COR-L47 (cell line): ENCODE results near the gene METTL16.
"Not testable (repeated sequence)": the region's sequence is repeated elsewhere in the genome, so short reads cannot be mapped to it uniquely, and the experiment has no call there.

Experiments
- DNase-seq: peaks from one replicate; lab custom pipeline; 2025; lab: John Stamatoyannopoulos, UW

The METTL16 gene

DNA sequence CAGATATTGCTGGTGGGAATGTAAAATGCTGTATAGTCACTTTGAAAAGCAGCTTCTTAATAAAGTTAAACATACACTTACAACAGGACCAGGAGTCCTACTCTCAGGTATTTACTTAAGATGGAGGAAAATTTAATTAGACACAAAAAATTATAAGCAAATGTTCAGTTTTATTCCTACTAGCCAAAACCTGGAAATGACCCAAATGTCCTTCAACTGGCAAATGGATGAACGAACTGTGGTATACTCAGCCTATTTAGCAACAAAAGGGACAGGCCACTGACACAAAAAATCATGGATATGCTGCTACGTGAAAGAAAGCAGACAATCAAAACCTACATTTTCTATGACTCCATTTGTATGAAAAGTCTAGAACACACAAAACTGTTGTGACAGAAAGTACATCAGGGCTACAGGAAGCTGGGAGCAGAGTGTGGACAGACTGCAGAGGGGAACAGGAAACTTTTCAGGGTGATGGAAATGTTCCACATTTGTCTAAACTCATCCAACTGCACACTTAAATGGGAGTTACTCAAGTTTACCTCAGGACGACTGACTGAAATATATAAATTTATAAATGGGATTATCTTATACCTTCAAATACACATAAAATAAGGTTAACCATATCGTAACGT lies 61.6 kb downstream of the METTL16 start:
- DNase-seq = no peak

DNA sequence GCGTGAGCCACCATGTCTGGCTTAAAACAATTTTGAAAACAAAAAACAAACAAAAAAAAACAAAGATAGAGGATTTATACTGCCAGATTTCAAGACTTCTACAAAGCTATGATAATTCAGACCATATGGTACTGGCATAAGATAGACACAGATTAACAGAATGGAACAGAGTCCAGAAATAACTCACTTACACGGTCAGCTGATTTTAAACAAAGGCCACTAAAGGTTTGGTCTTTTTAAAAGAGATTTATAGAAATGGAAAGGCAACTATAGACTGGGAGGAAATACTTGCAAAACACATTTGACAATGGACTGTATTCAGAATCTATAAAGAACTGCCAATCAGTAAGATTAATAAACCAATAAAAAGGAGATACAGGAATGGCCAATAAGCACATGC lies 62.2 kb downstream of the METTL16 start:
- DNase-seq = no peak

DNA sequence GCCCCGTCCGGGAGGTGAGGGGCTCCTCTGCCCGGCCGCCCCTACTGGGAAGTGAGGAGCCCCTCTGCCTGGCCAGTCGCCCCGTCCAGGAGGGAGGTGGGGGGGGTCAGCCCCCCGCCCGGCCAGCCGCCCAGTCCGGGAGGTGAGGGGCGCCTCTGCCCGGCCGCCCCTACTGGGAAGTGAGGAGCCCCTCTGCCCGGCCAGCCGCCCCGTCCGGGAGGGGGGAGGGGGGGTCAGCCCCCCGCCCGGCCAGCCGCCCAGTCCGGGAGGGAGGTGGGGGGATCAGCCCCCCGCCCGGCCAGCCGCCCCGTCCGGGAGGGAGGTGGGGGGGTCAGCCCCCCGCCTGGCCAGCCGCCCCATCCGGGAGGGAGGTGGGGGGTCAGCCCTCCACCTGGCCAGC lies 64.2 kb downstream of the METTL16 start:
- DNase-seq = not testable (repeated sequence)

DNA sequence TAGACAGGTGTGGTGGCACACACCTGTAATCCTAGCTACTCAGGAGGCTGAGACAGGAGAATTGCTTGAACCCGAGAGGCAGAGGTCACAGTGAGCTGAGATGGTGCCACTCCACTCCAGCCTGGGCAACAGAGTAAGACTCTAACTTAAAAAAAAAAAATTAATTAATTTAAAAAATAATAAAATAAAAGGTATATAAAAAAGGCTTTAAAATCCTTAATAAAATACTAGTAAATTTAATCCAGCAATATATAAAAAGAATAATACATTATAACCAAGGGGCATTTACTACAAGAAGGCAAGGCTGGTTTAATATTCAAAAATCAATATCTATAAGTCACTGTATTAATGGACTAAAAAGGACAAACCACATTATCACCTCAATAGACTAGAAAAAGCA lies 66.0 kb downstream of the METTL16 start:
- DNase-seq = no peak

DNA sequence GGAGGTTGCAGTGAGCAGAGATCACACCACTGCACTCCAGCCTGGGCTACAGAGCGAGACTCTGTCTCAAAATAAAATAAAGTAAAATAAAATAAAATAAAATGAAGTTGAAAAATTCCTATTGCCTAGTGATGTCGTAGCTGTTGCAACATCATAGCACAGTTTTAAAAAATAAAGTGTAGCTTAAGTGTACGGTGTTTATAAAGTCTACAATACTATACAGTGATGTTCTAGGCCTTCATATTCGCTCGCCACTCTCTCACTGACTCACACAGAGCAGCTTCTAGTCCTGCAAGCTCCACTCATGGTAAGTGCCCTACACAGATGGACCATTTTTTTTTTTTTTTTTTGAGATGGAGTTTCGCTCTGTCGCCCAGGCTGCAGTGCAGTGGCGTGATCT lies 67.3 kb downstream of the METTL16 start:
- DNase-seq = no peak

DNA sequence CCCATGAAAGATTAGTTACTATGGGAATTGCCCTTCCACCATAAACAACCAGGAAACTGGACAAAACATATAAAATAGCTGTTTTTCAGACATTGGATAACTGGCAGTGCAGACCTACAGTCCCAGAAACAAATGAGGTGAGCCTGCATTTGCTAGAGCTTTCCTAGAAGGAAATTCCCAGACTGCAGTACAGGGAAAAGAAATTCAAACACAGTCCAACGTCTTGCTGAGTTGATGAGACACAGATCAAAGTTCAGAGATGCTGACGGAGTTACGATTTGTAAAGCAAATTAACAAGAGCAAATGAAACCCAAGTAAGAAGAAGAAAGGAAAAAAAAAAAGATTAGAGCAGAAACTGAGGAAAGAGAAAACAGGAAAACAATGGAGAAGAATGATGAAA lies 69.5 kb downstream of the METTL16 start:
- no peak for DNase-seq

DNA sequence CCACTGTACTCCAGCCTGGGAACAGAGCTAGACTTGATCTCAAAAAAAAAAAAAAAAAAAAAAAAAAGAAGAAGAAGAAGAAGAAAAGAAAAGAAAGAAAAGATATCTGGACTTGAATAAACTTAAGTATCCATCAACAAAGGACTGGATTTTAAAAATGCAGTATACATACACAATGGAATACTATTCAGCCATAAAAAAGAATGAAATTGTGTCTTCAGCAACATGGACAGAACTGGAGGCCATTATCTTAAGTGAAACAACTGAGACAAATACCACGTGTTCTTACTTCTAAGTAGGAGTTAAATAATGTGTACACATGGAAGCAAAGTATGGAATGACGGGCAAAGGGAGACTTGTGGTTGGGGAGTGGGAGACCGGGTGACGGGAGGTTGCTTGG lies 70.8 kb downstream of the METTL16 start:
- DNase-seq = no peak

DNA sequence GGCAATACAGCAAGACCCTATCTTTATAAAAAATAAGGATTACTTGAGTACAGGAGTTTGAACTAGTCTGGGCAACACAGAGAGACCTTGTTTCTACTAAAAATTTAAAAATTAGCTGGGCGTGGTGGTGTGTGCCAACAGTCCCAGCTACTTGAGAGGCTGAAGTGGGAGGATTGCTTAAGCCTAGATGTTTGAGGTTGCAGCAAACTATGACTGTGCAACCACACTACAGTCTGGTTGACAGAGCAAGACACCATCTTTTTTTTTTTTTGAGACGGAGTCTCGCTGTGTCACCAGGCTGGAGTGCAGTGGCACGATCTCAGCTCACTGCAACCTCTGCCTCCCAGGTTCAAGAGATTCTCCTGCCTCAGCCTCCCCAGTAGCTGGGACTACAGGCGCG lies 71.7 kb downstream of the METTL16 start:
- DNase-seq = not testable (repeated sequence)

DNA sequence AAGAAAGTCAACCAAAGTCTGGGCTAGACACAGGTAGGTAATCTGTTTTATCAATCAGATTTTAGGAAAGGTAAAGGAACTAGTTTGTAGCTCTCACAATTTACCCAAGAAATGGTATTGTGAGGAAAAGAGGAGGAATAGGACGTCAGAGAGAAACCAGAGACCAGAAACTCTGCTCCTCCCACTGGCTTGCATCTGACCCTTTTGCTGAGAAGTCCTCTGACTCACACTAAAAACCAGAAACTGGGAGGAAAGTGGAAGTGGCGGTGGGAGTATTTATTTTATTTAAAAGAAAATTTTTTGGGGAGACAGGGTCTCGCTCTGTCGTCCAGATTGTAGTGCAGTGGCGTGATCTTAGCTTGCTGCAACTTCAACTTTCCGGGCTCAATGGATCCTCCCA lies 72.9 kb downstream of the METTL16 start:
- DNase-seq = no peak

DNA sequence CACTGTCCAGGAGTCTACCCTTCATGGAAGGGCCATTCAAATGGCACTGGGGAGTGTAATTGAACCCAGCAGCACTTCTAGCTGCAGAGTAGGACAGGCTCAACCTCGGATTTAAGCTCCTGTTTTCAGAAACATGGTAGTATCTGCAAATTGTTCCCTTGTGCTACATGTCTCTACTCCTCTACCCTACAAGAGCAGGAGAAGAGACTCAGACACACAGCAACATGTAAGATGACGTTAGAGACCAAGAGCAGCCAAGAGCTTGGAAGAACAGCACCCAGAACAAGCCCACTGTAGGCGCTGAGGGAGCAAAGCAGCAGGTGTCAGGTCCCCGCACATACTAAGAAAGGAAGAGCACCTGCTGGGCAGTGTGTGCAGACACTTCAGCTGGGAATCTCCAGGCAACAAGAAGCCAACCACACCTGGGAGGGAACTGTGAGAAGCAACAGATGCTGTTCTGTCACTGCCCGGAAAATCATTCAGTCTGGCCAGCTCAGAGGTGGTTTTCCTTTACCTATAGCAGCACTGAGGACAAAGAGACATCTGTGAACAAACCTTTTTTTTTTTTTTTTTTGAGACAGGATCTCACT lies 75.3 kb downstream of the METTL16 start:
- DNase-seq = peak; percentile 22

DNA sequence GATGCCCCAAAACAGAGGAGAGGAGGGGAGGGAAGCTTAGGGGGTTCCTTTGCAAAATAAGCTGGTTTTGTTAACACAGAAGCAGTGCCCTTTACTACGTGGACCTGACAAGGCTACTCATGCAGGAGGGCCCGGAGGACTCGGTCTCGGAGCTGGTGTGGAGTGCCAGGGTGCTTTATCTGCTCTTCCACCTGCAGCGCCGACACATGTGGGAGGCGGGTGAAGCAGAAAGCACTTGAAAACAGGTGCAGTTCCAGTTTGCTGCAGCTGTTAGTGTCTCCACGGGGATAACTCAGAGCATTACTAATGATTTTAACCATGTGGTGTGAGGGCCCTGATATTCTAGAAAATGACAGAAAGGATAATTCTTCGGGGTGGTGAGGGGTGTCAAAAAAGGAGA lies 75.8 kb downstream of the METTL16 start:
- no peak for DNase-seq

DNA sequence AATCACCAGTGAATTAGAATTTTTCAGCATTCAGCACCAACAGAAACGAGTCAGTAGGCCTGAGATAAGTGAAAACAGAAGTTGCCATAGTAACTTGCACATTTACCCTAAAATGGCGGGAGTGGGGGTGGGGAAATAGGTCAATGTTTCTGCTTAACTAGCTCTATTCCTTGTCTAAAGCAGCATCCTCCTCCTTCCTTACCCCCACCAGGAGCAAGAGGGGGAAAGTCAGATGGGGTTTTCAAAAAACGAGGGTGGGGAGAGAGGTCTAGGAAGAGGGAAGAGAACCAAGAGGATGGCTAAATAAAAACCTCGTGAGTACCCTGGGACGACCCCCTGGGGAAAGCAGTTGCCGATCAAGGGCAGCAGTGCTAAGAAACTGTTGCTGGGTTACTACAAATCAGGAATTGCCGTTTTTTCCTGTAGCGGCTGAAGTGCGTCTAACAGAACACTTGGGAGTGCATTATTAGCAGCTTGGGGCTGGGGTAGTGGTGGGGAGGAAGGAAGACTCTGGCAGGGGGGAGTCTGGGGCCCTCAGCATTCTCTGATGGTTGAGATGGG lies 76.4 kb downstream of the METTL16 start:
- no peak for DNase-seq

DNA sequence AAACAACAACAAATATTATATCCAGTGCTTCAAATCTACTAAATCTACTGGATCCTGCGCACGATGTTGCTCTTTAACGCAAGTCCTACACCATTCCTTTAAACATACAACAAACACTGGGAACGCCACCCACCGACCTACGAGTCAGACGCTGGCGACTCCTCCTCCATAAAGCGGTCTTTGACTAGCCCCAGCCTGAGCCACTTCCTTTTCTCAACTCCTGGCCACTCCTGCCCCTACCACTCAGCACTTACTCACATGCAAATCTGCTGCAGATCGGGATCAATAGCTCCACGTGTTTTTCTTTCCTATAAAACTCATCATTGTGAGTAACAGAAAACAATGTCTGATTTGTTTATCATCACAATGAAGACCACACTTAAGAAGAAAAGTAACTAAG lies 78.0 kb downstream of the METTL16 start:
- DNase-seq = no peak

DNA sequence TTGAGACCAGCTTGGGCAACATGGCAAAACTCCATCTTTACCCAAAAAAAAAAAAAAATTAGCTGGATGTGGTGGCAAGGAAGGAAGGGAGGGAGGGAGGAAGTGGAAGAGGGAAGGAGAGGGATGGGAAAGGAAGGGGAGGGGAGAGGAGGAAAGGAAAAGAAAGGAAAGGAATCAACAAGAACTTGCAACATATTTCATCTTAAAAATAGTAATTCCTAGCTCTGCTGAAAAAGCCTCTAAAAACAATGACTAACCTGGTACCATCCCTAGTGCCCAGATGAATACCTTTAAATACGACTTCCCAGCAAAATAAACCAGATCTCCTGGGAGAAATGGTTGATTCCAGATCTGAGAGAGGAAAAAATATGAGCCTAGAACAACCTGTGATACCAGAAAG lies 83.8 kb downstream of the METTL16 start:
- DNase-seq = no peak

DNA sequence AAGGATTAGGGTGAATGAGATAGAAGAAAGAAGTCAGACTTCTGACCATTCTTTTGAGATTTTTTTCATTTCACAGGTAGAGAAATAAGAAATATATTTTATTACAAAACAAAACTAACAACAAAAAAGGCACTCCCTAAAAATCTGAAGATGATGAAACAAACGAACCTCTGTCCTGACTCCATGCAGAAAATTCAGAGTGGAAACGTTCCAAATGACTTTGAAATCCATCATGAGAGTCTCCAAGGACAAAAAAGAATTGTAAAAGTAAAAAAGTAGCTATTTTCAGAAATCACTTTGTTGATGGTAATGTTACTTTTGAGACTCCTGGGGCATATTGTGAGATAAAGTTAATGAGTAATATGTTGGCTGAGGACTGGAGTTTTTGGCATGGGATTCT lies 84.5 kb downstream of the METTL16 start:
- no peak for DNase-seq

DNA sequence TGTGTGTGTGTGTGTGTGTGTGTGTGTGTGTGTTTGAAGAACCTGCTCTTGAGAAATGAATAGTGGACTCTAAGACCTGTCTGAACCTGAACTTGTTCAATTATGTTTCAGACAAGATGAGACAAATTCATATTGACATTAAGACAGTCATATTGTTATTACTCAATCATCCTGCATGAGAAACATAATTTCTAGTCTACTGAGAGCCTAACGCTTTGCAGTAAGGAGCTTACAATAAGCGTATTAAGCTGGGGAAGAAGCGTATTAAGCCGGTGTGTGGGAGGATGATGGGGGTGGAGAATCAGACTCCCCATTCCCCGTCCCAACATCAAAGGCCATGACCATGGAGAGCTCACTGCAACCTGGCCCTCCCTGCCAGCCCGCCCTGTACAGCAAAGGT lies 88.4 kb downstream of the METTL16 start:
- DNase-seq = no peak

DNA sequence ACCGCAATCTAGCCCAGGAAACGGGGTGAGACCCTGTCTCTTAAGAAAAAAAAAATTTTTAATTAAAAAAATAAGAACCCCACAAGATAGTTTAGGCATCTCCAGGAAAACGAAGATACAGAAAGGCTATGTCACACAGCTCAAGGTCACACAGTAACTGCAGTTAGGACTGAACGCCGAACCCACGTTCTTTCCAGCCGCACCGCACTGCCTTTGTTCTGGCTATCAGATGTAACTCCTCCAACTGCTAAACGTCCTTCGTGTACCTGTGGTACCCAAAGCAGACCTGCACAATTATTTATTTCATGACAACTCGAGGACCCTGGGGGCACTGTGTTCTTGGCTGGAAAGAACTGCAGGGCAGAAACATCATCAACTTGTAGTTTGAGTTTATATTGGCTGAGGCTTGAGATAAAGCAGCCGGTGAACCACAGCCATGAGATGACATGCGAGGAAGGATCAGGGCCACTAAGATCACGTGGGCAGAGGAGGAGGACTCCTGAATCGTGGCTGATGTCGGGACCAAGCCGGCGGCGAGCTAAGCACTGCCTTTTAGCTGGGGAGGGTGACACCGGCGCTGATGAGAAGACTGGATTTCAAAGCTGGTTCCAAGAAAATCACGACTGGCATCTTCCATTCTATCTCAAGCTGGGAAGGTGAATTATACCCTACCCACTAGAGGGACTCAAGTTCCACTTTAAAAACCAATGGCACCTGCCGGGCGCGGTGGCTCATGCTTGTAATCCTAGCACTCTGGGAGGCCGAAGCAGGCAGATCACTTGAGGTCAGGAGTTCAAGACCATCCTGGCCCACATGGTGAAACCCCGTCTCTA lies 90.2 kb downstream of the METTL16 start:
- no peak for DNase-seq

DNA sequence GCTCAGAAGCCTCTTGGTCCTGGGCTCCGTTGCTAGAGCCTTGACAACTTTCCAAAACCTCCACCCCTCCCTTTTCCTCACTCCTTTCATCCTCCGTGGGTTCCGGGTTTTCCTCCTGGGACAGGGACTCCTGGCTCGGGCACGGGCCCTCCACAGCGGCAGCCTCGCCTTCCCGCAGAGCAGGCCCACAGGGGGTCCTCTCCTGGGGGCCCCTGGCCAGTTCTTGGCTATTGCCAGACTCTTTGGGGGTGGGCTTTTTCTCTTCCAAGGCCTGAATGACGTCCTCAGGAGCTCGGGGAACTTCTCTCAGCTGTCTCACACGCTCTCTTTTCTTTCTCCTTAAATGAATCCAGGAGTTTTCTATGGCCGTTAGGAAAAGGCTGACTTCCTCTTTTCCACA lies 91.5 kb downstream of the METTL16 start:
- DNase-seq = no peak

DNA sequence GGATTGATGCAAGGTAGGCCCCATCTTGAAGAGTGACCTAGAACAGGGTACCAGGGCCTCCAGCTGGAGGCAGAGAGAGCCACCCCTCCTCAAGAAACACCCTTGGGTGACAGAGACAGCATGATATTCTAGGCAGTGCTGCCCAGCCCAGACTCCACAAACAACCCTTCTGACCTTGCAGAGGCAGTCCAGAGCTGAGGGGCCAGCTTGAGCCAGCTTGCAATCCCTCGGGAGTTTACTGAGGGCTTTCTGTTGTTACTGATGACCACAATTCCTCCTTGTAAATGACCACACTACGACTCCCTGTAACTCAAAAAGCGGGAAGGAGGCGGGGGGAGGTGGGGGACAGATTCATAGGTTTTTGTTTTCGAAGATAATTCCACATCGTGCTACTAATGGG lies 92.2 kb downstream of the METTL16 start:
- DNase-seq = no peak

DNA sequence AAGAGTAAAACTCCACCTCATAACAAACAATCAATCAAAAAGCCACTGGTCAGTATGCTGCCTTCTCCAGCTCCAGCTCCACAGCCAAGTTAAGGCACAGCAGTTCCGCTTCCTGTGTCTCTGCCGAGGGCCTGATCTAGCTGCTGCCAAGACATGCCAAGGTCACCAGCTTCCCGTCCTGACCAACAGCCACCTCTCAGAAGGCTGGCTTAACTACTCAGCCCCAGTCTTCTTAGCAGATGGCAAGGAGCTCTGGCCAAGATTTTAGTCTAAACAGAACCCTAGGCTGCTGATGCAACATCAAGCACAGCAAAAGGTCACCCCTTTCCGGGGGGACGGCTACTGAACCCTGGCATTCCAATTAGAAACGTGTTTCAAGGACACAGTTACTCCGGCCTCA lies 93.1 kb downstream of the METTL16 start:
- no peak for DNase-seq

DNA sequence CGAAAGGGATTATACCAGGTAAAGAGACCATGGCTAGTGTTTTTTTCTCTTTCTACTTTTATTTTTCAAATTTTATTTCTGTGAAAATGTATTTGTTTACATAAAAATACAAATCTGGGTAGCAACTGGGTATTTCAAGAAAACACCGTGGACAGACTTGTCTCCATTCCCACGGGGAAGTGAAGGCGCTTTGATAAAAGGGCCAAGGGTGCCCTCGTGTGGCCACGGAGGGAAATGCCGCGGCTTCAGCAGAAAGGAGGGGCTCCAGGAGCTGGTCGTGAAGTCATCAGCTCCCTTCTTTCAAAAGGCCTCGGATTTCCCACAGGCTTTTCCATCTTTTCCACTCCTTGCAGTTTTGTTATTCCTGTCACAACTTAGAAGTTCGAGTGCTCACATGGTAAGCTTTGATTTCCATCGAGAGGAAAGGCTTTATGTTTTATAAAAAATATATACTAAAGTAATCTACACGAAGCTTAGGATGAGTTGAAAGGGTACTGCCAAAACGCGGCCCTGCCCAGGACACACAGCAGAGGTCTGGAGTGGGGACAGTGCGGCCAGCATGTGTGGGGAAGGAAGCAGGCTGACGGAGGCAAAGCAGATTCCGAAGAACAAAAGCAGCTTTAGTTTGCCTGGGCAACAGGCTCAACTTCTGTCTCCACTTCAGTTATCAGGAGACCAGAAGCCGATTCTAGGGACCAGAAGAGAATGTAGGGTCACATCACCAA lies 95.5 kb downstream of the METTL16 start:
- DNase-seq = peak; percentile 42

DNA sequence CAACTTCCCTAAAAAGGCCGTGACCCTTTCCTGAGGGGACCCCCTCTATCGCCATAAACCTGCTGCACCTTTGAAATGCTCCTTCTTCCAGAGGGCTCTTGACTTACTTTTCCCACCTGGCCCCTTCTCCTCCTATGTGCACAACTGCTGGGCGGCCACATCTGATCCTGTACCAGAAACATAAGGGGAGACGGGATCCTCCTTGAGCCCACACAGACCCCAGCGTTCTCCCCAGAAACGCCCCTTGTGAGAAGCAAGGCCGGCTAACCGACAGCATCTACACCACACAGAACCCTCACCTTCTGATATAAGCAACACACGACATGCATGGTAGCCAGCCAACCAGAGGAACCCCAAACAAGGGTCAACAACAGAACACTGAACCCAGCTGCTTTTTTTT lies 96.6 kb downstream of the METTL16 start:
- no peak for DNase-seq
